ENCODE data around the gene TNPO3.

- TF ChIP-seq EZH2 (IDR thresholded peaks at IDR 0.05) = no peak
- no peak for TF ChIP-seq CTCF (IDR thresholded peaks at IDR 0.05)
Observed at GRCh38 chr7:128906766-128907559, 147.9 kb downstream of the TNPO3 start.

All from neural progenitor cell (in vitro differentiated cells).